SK-N-MC (cell line): ENCODE data around the gene CTTNBP2.

Experiments
- DNase-seq: peaks from one replicate; pipeline ENCODE4 v3.0.0-alpha.2; 2011; ENCODE audit warnings: low read depth, low spot score
- H3K27ac ChIP-seq: fragments of 200-600 bp; sonication (generic); 2 replicates; pipeline ENCODE4 v1.5.1; 2016; ENCODE audit warnings: mixed run types
- H3K36me3 ChIP-seq: fragments of 200-600 bp; sonication (generic); 2 replicates; pipeline ENCODE4 v1.6.1; 2017; ENCODE audit warnings: antibody characterized with exemption, low read length, mixed read lengths; ENCODE audit not compliant: insufficient read depth
- H3K4me3 ChIP-seq: fragments of 200-600 bp; sonication (generic); 2 replicates; pipeline ENCODE4 v1.5.1; 2016
- H3K9ac ChIP-seq: fragments of 200-600 bp; sonication (generic); 2 replicates; pipeline ENCODE4 v1.8.0; 2017; ENCODE audit warnings: mixed run types, mixed read lengths; ENCODE audit not compliant: insufficient read length
- H3K9me3 ChIP-seq: fragments of 200-600 bp; sonication (generic); 2 replicates; pipeline ENCODE4 v1.6.1; 2017; ENCODE audit warnings: low read depth, mild to moderate bottlenecking, antibody characterized with exemption, low read length, moderate library complexity, mixed read lengths
- EZH2 ChIP-seq: fragments of 200-600 bp; sonication (generic); IDR thresholded peaks from one replicate; pipeline ENCODE4 v1.6.1; 2017; ENCODE audit warnings: antibody characterized with exemption
- FOXP2 ChIP-seq: optimal IDR thresholded peaks from 2 replicates; pipeline ENCODE3; 2011; ENCODE audit warnings: mild to moderate bottlenecking, moderate library complexity; ENCODE audit not compliant: insufficient read depth; ENCODE audit errors: extremely low read length, control extremely low read depth
- POLR2AphosphoS5 ChIP-seq: IDR thresholded peaks from 2 replicates; pipeline ENCODE4 v1.6.1; 2012; ENCODE audit warnings: mild to moderate bottlenecking, low read depth, low read length, borderline replicate concordance

CTTNBP2 gene

DNA sequence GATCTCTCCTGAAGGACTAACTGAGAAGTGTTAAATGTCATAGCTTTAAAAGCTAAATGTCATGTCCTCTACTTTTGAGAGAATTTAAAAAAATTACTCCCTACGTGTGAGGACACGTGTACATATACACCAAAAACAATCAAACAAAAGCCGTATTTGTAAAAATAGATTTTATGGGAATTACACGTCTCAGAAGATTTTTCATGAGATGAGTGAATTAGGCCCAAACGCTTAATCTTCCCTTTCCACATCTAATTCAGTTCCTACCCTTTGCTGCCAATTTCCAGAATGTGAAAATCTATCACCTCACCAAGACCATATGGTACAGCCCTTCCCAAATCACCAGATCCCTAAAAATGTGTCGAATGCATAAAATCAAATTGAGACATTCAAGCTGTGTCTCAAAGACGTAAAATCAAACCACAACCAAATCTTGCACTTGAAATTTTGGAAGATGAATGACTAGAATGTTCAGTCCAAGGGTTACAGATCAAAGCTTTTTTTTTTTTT, 1.0 kb upstream of the CTTNBP2 start:
- Histone ChIP-seq H3K27ac (no peak overlapping the region), H3K9ac (peak overlapping the region; percentile 79), H3K9me3 (no peaks in the 10 kb centered on the region), H3K4me3 (peak overlapping the region; percentile 81), H3K36me3 (no peaks in the 10 kb centered on the region)
- no peak for DNase-seq
- TF ChIP-seq FOXP2 = no peak
- TF ChIP-seq EZH2 = no peak
- no peak for TF ChIP-seq POLR2AphosphoS5

DNA sequence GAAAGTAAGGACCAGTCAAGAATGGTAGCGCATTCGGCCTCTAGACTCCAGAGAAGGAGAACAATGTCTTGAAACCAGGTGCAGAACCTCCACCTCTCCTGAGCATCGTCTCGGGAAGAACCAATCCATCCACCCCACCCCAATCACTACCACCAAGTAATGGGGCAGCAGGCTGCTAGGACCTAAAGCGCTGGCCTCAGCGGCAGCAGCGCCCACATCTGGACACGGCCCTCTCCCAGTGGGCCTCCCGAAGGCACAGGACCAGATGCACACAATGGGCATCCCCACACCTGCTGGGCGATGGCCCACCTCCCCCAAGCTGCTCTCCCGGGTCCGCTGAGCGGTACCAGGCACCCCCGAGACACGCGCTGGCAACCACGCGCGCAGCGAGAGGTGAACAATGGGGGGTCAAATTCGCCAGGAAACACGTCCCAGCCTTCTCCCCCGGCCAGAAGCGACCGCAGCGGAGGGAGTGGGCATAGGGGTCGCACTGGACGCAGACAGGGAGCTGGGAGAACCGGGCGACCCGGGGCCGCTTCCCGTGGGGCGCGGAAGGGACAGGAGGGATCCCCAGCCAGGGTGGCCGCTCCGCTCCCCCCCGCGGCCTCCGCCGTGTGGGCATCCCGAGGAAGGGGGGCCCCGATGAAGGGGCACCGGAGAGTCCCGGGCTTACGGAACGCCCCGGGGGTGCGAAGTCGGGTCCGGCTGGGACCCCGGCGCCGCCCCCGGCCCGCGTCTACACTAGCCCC, 506 bp downstream of the CTTNBP2 start:
- no peak for DNase-seq

DNA sequence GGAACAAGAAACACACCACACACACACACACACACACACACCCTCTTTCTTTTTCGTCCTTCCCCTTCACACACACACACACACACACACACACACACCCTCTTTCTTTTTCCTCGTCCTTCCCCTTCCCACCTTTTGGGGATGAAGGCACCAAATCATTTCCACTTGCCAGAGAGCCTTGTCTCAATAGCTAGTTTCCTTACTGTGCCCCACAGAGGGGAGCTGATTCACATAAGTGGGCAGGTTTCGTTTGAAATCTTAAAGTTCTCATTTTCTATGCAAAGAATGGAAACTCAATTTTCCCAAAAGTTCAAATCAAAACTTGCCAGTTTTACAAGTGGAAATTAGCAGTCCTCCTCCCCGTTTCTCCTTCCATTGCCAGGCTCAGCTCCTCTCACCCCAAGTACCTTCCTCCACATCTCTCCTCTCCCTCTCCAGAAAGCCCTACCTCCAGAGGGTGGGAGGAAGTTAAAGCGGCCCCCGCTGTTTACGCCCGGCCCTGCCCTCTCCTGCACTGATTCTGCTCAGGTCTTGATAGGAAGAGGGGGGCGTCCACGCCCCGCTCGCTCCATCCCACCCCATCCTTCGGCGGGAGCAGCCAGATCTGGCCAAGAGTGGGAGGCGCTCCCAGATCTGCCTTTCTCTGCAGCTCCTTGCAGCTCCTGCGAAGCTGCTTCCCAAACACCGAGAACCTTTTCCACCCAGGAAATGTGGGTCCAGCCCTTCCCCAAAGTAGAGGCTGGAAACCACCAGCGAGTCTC, 1.3 kb downstream of the CTTNBP2 start:
- peak overlapping the region; percentile 79 for H3K9ac ChIP-seq
- no peaks in the 10 kb centered on the region for H3K36me3 ChIP-seq
- H3K9me3 ChIP-seq = no peaks in the 10 kb centered on the region
- peak overlapping the region; percentile 81 for H3K4me3 ChIP-seq
- no peak for DNase-seq
- H3K27ac ChIP-seq = no peak overlapping the region
- TF ChIP-seq EZH2 (no peak), FOXP2 (no peak), POLR2AphosphoS5 (peak; percentile 51; the same call in 1 of the 2 replicates)

More for the DNA sequence above, 506 bp downstream of the CTTNBP2 start:
- TF ChIP-seq FOXP2 (no peak), EZH2 (no peak), POLR2AphosphoS5 (no peak)
- Histone ChIP-seq H3K9ac (peak overlapping the region; percentile 79), H3K27ac (no peak overlapping the region), H3K36me3 (no peaks in the 10 kb centered on the region), H3K4me3 (peak overlapping the region; percentile 81), H3K9me3 (no peaks in the 10 kb centered on the region)

DNA sequence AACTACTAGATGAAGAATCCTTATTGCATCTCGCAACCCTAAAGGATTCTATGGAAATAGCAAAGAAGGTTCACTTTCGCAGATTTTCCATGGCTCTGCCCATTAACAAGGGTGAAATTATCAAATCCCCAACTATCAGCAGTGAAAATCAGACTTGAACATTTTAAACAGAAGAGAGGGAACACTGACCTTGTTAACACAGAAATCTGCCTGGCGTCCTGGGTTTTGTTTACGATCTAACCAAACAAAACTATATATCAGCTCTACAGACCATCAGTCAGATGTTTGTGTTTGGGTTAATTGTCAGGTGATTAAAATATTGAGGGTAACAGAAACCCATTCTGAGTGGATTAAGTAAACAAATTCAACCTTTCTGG, 1.9 kb downstream of the CTTNBP2 start:
- H3K36me3 ChIP-seq = no peaks in the 10 kb centered on the region
- no peaks in the 10 kb centered on the region for H3K9me3 ChIP-seq
- H3K9ac ChIP-seq = no peak overlapping the region
- no peak for DNase-seq
- H3K4me3 ChIP-seq = peak overlapping the region; percentile 81
- no peak overlapping the region for H3K27ac ChIP-seq
- no peak for TF ChIP-seq POLR2AphosphoS5
- TF ChIP-seq EZH2 = no peak
- TF ChIP-seq FOXP2 = no peak

DNA sequence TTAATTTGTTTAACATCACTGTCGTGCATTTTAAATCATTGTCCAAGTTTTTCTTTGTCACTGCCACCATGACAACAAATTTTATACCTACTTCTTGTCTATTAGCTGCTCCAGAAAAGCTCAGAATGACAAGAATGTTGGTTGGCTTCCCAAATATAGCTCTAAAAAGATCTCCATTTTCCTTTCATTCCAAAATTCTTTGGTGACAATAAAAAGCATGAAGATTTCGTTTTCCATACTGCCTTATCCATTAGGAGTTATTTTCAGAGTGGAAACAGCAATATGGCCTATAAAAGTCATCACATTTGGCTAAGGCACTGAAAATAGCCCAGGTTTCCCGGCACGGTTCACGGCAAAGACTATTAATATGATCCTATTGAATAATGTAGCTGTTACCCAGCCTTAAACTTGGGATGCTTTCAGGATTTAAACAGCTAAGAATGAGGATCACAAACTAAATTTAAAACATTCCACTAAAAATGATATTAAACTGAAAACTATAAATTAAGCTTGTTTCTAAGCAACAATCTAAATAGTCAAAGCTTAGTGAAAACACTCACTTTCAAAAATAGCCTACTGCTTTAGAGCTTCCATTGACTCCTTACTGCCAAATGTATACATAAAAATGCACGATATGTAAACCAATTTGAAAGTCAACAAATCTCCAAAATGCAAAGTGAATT, 2.7 kb downstream of the CTTNBP2 start:
- no peak for TF ChIP-seq POLR2AphosphoS5
- H3K9ac ChIP-seq = no peak overlapping the region
- H3K4me3 ChIP-seq = no peak overlapping the region

DNA sequence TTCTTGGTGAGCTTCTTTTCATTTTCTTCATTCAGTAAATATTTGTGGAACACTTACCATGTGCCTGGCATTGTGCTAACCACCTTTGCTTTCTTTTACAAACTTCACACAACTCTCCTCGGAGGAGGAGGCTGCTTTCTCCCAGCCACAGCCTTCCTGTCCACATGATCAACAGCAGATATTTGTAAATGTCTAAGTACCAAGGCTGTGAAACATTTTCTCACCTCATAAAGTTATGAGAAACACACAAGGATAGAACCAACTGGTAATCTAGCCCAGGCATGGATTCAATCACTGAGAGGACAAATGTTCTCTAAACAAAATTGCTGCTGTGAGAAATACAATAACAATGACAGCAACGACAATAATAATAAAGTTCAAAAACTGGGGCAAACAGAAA, 3.9 kb downstream of the CTTNBP2 start:
- Histone ChIP-seq H3K27ac (no peak overlapping the region), H3K9ac (no peak overlapping the region), H3K36me3 (no peaks in the 10 kb centered on the region), H3K4me3 (no peak overlapping the region), H3K9me3 (no peaks in the 10 kb centered on the region)
- no peak for DNase-seq
- TF ChIP-seq POLR2AphosphoS5 (no peak), EZH2 (no peak), FOXP2 (no peak)

More for the DNA sequence above, 2.7 kb downstream of the CTTNBP2 start:
- H3K27ac ChIP-seq = no peak overlapping the region
- H3K9me3 ChIP-seq = no peaks in the 10 kb centered on the region
- DNase-seq = no peak
- no peaks in the 10 kb centered on the region for H3K36me3 ChIP-seq

DNA sequence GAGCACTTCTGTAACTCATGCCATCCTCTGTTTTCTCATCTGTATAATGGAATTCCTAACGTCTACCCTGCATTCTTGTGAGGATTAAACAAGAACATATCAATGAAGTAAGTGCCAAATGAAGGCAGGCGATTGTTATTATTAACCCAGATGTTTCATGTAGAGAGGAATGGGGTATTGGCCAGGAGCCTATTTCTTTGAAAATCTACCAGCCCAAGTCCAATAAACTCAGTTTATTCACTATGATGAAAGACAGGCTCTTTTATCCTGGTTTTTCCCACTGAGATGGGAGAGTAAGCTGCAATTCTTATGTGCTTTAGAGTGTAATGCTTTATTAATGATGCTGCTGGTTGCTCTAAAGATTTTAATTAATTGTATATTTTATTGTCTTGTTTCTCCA, 9.6 kb downstream of the CTTNBP2 start:
- no peaks in the 10 kb centered on the region for H3K9me3 ChIP-seq
- no peak for DNase-seq
- peaks cover 11% of the 10 kb centered on the region for H3K36me3 ChIP-seq
- TF ChIP-seq FOXP2 = no peak
- TF ChIP-seq POLR2AphosphoS5 = no peak
- no peak for TF ChIP-seq EZH2
- H3K4me3 ChIP-seq = no peak overlapping the region
- no peak overlapping the region for H3K27ac ChIP-seq
- H3K9ac ChIP-seq = no peak overlapping the region

DNA sequence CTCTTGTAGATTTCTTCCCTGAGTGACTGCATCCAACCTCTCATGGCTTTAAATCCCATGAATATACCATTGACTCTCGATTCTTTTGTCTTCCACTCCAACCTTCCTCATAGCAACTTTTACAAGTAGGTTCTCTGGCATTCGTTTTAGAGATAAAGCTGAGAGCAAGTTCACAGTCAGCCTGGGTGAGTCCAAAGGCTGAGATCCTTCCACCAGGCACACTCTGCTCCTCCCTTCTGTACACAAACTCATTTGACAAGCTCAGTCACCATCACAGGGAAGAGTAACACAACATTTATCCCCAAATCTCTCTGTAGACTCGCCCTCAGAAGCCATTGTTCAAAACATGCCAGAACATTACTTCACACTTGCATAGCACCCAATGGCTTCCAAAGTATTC, 10.9 kb downstream of the CTTNBP2 start:
- peaks cover 15% of the 10 kb centered on the region for H3K36me3 ChIP-seq

More for the DNA sequence above, 10.9 kb downstream of the CTTNBP2 start:
- Histone ChIP-seq H3K9me3 (no peaks in the 10 kb centered on the region), H3K27ac (no peak overlapping the region), H3K4me3 (no peak overlapping the region), H3K9ac (no peak overlapping the region)
- no peak for DNase-seq
- no peak for TF ChIP-seq POLR2AphosphoS5
- TF ChIP-seq EZH2 = no peak
- TF ChIP-seq FOXP2 = no peak
